IPS-18c (cell line): ENCODE measurements around the gene GPC6.
"Not testable (repeated sequence)": the region's sequence is repeated elsewhere in the genome, so short reads cannot be mapped to it uniquely, and the experiment has no call there.

ENCODE experiments used
- H3K4me3 ChIP-seq: 2 replicates; pipeline ENCODE4 v1.7.0; 2013; ENCODE audit warnings: low read depth, mild to moderate bottlenecking, low read length, moderate library complexity; ENCODE audit not compliant: insufficient read depth
- H3K9me3 ChIP-seq: one replicate; pipeline ENCODE4 v1.6.1; 2013; ENCODE audit warnings: mild to moderate bottlenecking, low read length, moderate library complexity; ENCODE audit not compliant: control insufficient read depth, insufficient read depth

GPC6 gene

GRCh38 chr13:93422980-93423543 lies 196.5 kb downstream of the GPC6 start:
- Histone ChIP-seq H3K9me3 (no peaks in the 10 kb centered on the region), H3K4me3 (no peak overlapping the region)

GRCh38 chr13:93425411-93425810 lies 198.8 kb downstream of the GPC6 start:
- Histone ChIP-seq H3K9me3 (no peaks in the 10 kb centered on the region), H3K4me3 (no peak overlapping the region)

- no peak overlapping the region for H3K4me3 ChIP-seq
- no peaks in the 10 kb centered on the region for H3K9me3 ChIP-seq
Observed at GRCh38 chr13:93430381-93430780, 203.8 kb downstream of the GPC6 start.

GRCh38 chr13:93435651-93436050 lies 209.0 kb downstream of the GPC6 start:
- Histone ChIP-seq H3K4me3 (no peak overlapping the region), H3K9me3 (no peaks in the 10 kb centered on the region)

GRCh38 chr13:93437081-93437480 lies 210.5 kb downstream of the GPC6 start:
- no peaks in the 10 kb centered on the region for H3K9me3 ChIP-seq
- H3K4me3 ChIP-seq: no peak overlapping the region

GRCh38 chr13:93446238-93446637 lies 219.6 kb downstream of the GPC6 start:
- Histone ChIP-seq H3K9me3 (no peaks in the 10 kb centered on the region), H3K4me3 (no peak overlapping the region)

- H3K4me3 ChIP-seq: no peak overlapping the region
Observed at GRCh38 chr13:93450191-93450621, 223.6 kb downstream of the GPC6 start.

GRCh38 chr13:93450761-93451160 lies 224.2 kb downstream of the GPC6 start:
- H3K9me3 ChIP-seq: no peaks in the 10 kb centered on the region
- H3K4me3 ChIP-seq: no peak overlapping the region

More at GRCh38 chr13:93450191-93450621, 223.6 kb downstream of the GPC6 start:
- H3K9me3 ChIP-seq: no peaks in the 10 kb centered on the region

GRCh38 chr13:93454676-93455235 lies 228.1 kb downstream of the GPC6 start:
- H3K4me3 ChIP-seq, H3K9me3 ChIP-seq: not testable (repeated sequence)

- H3K4me3 ChIP-seq: no peak overlapping the region
Observed at GRCh38 chr13:93455861-93456260, 229.3 kb downstream of the GPC6 start.

GRCh38 chr13:93460005-93460404 lies 233.4 kb downstream of the GPC6 start:
- no peaks in the 10 kb centered on the region for H3K9me3 ChIP-seq

More at GRCh38 chr13:93455861-93456260, 229.3 kb downstream of the GPC6 start:
- no peaks in the 10 kb centered on the region for H3K9me3 ChIP-seq

GRCh38 chr13:93462151-93462550 lies 235.5 kb downstream of the GPC6 start:
- Histone ChIP-seq H3K9me3 (no peaks in the 10 kb centered on the region), H3K4me3 (no peak overlapping the region)

More at GRCh38 chr13:93460005-93460404, 233.4 kb downstream of the GPC6 start:
- H3K4me3 ChIP-seq: no peak overlapping the region

- H3K9me3 ChIP-seq: no peaks in the 10 kb centered on the region
- no peak overlapping the region for H3K4me3 ChIP-seq
Observed at GRCh38 chr13:93466502-93467036, 240.0 kb downstream of the GPC6 start.

- no peak overlapping the region for H3K4me3 ChIP-seq
- no peaks in the 10 kb centered on the region for H3K9me3 ChIP-seq
Observed at GRCh38 chr13:93467175-93467574, 240.6 kb downstream of the GPC6 start.

- H3K9me3 ChIP-seq: no peaks in the 10 kb centered on the region
- H3K4me3 ChIP-seq: no peak overlapping the region
Observed at GRCh38 chr13:93468433-93468832, 241.8 kb downstream of the GPC6 start.

GRCh38 chr13:93472296-93472695 lies 245.7 kb downstream of the GPC6 start:
- Histone ChIP-seq H3K9me3 (no peaks in the 10 kb centered on the region), H3K4me3 (no peak overlapping the region)

GRCh38 chr13:93472814-93473296 lies 246.2 kb downstream of the GPC6 start:
- Histone ChIP-seq H3K4me3 (no peak overlapping the region), H3K9me3 (no peaks in the 10 kb centered on the region)

GRCh38 chr13:93473441-93474270 lies 247.0 kb downstream of the GPC6 start:
- Histone ChIP-seq H3K9me3 (no peaks in the 10 kb centered on the region), H3K4me3 (no peak overlapping the region)
